ENCODE data around the gene CFAP251. TPM values are rescaled to one million over a fixed set of nuclear protein-coding genes. Genes with fewer than 3 reads are reported as not detected.

CFAP251 gene
- total and polyA plus RNA-seq, 2 of the 8 experiments (the other 6 are each of a cell fraction or from before 2014, with no cell fraction given) = 1.8 to 2.9 TPM

DNA sequence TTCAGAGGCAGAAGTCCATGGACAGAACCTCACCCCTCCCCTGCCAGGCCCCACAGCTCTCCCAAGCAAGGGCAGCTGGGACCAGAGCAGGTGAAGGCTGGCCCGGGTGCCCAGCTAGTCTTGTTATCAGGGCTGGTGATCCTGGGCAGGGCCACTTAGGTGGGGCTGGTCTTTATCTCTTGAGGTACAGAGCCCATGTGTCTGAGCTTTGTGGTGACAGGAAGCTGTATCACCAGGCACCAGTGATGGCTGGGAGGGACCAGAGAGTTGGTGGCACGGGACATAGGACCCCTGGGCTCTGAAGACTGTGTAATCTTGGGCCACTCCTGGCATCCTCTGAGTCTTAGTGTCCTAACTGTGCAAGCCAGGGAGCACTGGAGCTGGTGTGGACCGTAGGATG lies 46.9 kb upstream of the CFAP251 start:
- H2BK120ac ChIP-seq (replicated peaks; ENCODE audit: low read depth, low read length) = no peak overlapping the region
- H3K9ac ChIP-seq (replicated peaks in 1 of 4; ENCODE audit: extremely low read depth in 1 of 4, low read depth in 3 of 4, low read length in 3 of 4) = no peak overlapping the region
- no peaks in the 10 kb centered on the region for H3K79me2 ChIP-seq (ENCODE audit: control insufficient read depth in 1 of 2, insufficient read depth in 2 of 2, low read length in 2 of 2)
- no peaks in the 10 kb centered on the region for H3K36me3 ChIP-seq (ENCODE audit: control insufficient read depth in 2 of 4, insufficient read depth in 4 of 4, low read length in 3 of 4)
- H3K4me1 ChIP-seq (replicated peaks in 1 of 4; ENCODE audit: control insufficient read depth in 3 of 4, insufficient read depth in 4 of 4, low read length in 3 of 4) = no peaks in the 10 kb centered on the region
- no peak overlapping the region for H3K4me2 ChIP-seq (ENCODE audit: insufficient read depth in 1 of 2, low read depth in 2 of 2, low read length in 2 of 2)
- H2BK12ac ChIP-seq (ENCODE audit: low read depth, low read length) = no peak overlapping the region
- H4K5ac ChIP-seq (ENCODE audit: insufficient read length, low read depth, low read length) = no peak overlapping the region
- FAIRE-seq (no peak), DNase-seq (ENCODE audit: low read depth in 1 of 2, low spot score in 2 of 2) (no peak)
- H2AFZ ChIP-seq (ENCODE audit: low read length) = no peak overlapping the region
- no peak overlapping the region for H2BK5ac ChIP-seq (ENCODE audit: low read depth, low read length)
- H2BK15ac ChIP-seq (ENCODE audit: low read length) = no peak overlapping the region
- H2BK20ac ChIP-seq (ENCODE audit: low read length) = no peak overlapping the region
- H3K4me3 ChIP-seq (ENCODE audit: extremely low read depth in 1 of 4, insufficient read depth in 2 of 4, low read depth in 3 of 4, low read length in 4 of 4) = no peak overlapping the region
- ChIA-PET POLR2A (ENCODE audit: partially characterized antibody) (interaction anchor here (0.6 to 0.8 kb wide), 2 partner anchors 9 to 24 kb away, joined by 3 to 4 read pairs; no protein-coding TSS in a partner anchor), CTCF (ENCODE audit: partially characterized antibody) (interaction anchor here (1.1 to 1.9 kb wide), 5 partner anchors 8 to 34 kb away, joined by 3 to 6 read pairs (median 5); partner anchors contain the start of gene HPD)
- H3K79me1 ChIP-seq (ENCODE audit: low read depth, low read length) = no peaks in the 10 kb centered on the region
- 82% methylated on average over 3 of the region's 3 CpGs; no CpG with 5 or more reads in 1 of the 2 experiments for WGBS, 2 experiments (ENCODE audit: extremely low coverage in 1 of 2, insufficient coverage in 1 of 2, insufficient read length in 1 of 2, insufficient replicate concordance in 2 of 2, low coverage in 1 of 2, low lambda C conversion rate in 2 of 2, missing lambda C conversion rate in 1 of 2)
- H3K27me3 ChIP-seq (replicated peaks in 1 of 4; ENCODE audit: control insufficient read depth in 3 of 4, extremely low read depth in 1 of 4, insufficient read depth in 3 of 4, low read length in 3 of 4) = no peaks in the 10 kb centered on the region
- H3K56ac ChIP-seq (replicated peaks; ENCODE audit: insufficient read length, low read depth, low read length) = no peak overlapping the region
- H3K27ac ChIP-seq (ENCODE audit: low read depth, low read length) = no peak overlapping the region
- H3K23ac ChIP-seq (ENCODE audit: insufficient read length) = no peak overlapping the region
- H3K14ac ChIP-seq (ENCODE audit: insufficient read length) = no peak overlapping the region
- no peak overlapping the region for H3K4ac ChIP-seq (replicated peaks; ENCODE audit: insufficient read length, low read depth, low read length)
- H4K91ac ChIP-seq (replicated peaks; ENCODE audit: insufficient read length, low read length) = no peak overlapping the region
- H4K8ac ChIP-seq (ENCODE audit: extremely low read depth, insufficient read depth, low read length) = no peak overlapping the region
- no peaks in the 10 kb centered on the region for H3K9me3 ChIP-seq (ENCODE audit: insufficient read depth in 2 of 2, low read depth in 1 of 2, low read length in 1 of 2)
- no peak overlapping the region for H2AK5ac ChIP-seq (ENCODE audit: low read depth, low read length)
- no peaks in the 10 kb centered on the region for H4K20me1 ChIP-seq (replicated peaks in 1 of 2; ENCODE audit: control insufficient read depth in 1 of 2, insufficient read depth in 2 of 2, low read length in 2 of 2)
- H3K23me2 ChIP-seq (ENCODE audit: low read depth, low read length) = no peaks in the 10 kb centered on the region
- no peak overlapping the region for H3K18ac ChIP-seq (ENCODE audit: extremely low read depth, low read length)
- TF ChIP-seq, protein P1, sequence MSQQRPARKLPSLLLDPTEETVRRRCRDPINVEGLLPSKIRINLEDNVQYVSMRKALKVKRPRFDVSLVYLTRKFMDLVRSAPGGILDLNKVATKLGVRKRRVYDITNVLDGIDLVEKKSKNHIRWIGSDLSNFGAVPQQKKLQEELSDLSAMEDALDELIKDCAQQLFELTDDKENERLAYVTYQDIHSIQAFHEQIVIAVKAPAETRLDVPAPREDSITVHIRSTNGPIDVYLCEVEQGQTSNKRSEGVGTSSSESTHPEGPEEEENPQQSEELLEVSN (IDR thresholded peaks at IDR 0.05) = no peak
- TF ChIP-seq EP300 (IDR thresholded peaks at IDR 0.05; ENCODE audit: borderline replicate concordance in 1 of 2, low read depth in 2 of 2, low read length in 2 of 2) (no peak), GTF2F1 (IDR thresholded peaks at IDR 0.05; ENCODE audit: borderline replicate concordance, low read depth, low read length) (no peak), HDAC6 (IDR thresholded peaks at IDR 0.05; ENCODE audit: low read depth, low read length) (no peak), ASH2L (IDR thresholded peaks at IDR 0.05; ENCODE audit: low read length) (no peak), CHD2 (IDR thresholded peaks at IDR 0.05; ENCODE audit: low read length) (no peak), CEBPB (IDR thresholded peaks at IDR 0.05; ENCODE audit: low read depth, low read length) (no peak)

All from H1 (cell line).